HepG2 (cell line): ENCODE data around the gene COX7A2L. TPM values are rescaled to one million over a fixed set of nuclear protein-coding genes. Genes with fewer than 3 reads are reported as not detected.

Source experiments
- AGO2 ChIP-seq: fragments of 200-400 bp; formaldehyde crosslinking; optimal IDR thresholded peaks from 2 replicates; pipeline ENCODE3; 2017; ENCODE audit warnings: mild to moderate bottlenecking, low read depth, low read length, moderate library complexity
- AHR ChIP-seq: IDR thresholded peaks from 2 replicates; pipeline ENCODE4 v1.6.1; 2018; ENCODE audit warnings: missing genetic modification reagents, missing compliant biosample characterization
- CCAR2 ChIP-seq: fragments of 200-400 bp; formaldehyde crosslinking; optimal IDR thresholded peaks from 2 replicates; pipeline ENCODE3; 2018; ENCODE audit warnings: low read depth, mild to moderate bottlenecking, low read length, moderate library complexity
- FOXO1 ChIP-seq: sonication (generic); formaldehyde crosslinking; IDR thresholded peaks from 2 replicates; pipeline ENCODE4 v1.4.0; 2020; ENCODE audit warnings: missing genetic modification reagents
- KAT8 ChIP-seq: IDR thresholded peaks from 2 replicates; pipeline ENCODE4 v1.6.1; 2016; ENCODE audit warnings: missing genetic modification reagents, missing compliant biosample characterization
- KDM6A ChIP-seq: IDR thresholded peaks from 2 replicates; pipeline ENCODE4 v1.6.1; 2016; ENCODE audit warnings: low read depth
- SIN3A ChIP-seq: IDR thresholded peaks from 2 replicates; pipeline ENCODE4 v1.6.1; 2011; ENCODE audit warnings: low read depth, mild to moderate bottlenecking, control low read depth, low read length, borderline replicate concordance
- SOX13 ChIP-seq, 3 experiments: fragments of 450-650 bp in 1 of 3; sonication (generic) in 1 of 3; formaldehyde crosslinking in 1 of 3; IDR thresholded peaks in 2 of 3; conservative IDR thresholded peaks in 1 of 3; 2 replicates each; pipeline versions ENCODE4 v1.5.0 to v1.6.1; 2016 to 2020; ENCODE audit warnings: antibody characterized with exemption in 1 of 3, mild to moderate bottlenecking in 1 of 3, missing compliant biosample characterization in 1 of 3, missing genetic modification reagents in 1 of 3, moderate library complexity in 1 of 3
- TBP ChIP-seq: sonication (generic); formaldehyde crosslinking; IDR thresholded peaks from 2 replicates; pipeline ENCODE4 v1.5.0; 2020; ENCODE audit warnings: missing genetic modification reagents
- ZC3H4 ChIP-seq: sonication (generic); formaldehyde crosslinking; IDR thresholded peaks from 2 replicates; pipeline ENCODE4 v1.4.0; 2020; ENCODE audit warnings: missing genetic modification reagents, borderline replicate concordance
- ZMAT3 ChIP-seq: sonication (generic); formaldehyde crosslinking; conservative IDR thresholded peaks from 2 replicates; pipeline ENCODE4 v1.7.0; 2021; ENCODE audit warnings: missing genetic modification reagents
- ZNF615 ChIP-seq: sonication (generic); formaldehyde crosslinking; IDR thresholded peaks from 2 replicates; pipeline ENCODE4 v1.5.0; 2020; ENCODE audit warnings: mild to moderate bottlenecking, missing genetic modification reagents, borderline replicate concordance
- ZNF747 ChIP-seq: sonication (generic); formaldehyde crosslinking; IDR thresholded peaks from 2 replicates; pipeline ENCODE4 v1.8.1; 2023; ENCODE audit warnings: missing genetic modification reagents, mild to moderate bottlenecking, borderline replicate concordance
- ZSCAN29 ChIP-seq: sonication (generic); formaldehyde crosslinking; conservative IDR thresholded peaks from 2 replicates; pipeline ENCODE4 v1.4.0; 2020; ENCODE audit warnings: mild to moderate bottlenecking, missing genetic modification reagents
- polyA plus RNA-seq, 8 experiments: library from polyadenylated mRNA; depleted of rRNA in 3 of 8; stranded (reverse) in 7 of 8; unstranded in 1 of 8; fragments of >200 nt; fragmentation: Illumina TruSeq in 4 of 8; extraction: Trizol in 4 of 8; gene quantifications; 2 replicates each; pipeline versions ENCODE4 v1.2.1 to v1.2.3, GENCODE V29; 2011 to 2016; ENCODE audit warnings: low read depth in 4 of 8, missing spikeins in 1 of 8, mixed read lengths in 1 of 8; ENCODE audit not compliant: insufficient read depth in 1 of 8
- total RNA-seq, 5 experiments: library from RNA; depleted of rRNA; stranded (reverse); fragments of >200 nt; fragmentation: Illumina TruSeq; extraction: Trizol; gene quantifications; 2 replicates each; pipeline ENCODE4 v1.2.3, GENCODE V29; 2016; ENCODE audit warnings: low read depth in 1 of 5
- TF ChIP-seq, protein P1 (sequence below): sonication (generic); formaldehyde crosslinking; IDR thresholded peaks from 2 replicates; pipeline ENCODE4 v1.5.0; 2020; ENCODE audit warnings: mild to moderate bottlenecking, missing genetic modification reagents
- TF ChIP-seq, protein P2 (sequence below): IDR thresholded peaks from 2 replicates; pipeline ENCODE4 v1.4.0; 2020; ENCODE audit warnings: mild to moderate bottlenecking, missing genetic modification reagents
- TF ChIP-seq, protein P3 (sequence below): sonication (generic); formaldehyde crosslinking; IDR thresholded peaks from 2 replicates; pipeline ENCODE4 v1.4.0; 2020; ENCODE audit warnings: missing genetic modification reagents, low read depth, mild to moderate bottlenecking, borderline replicate concordance
- TF ChIP-seq, protein P4 (sequence below): IDR thresholded peaks from 2 replicates; pipeline ENCODE4 v1.6.1; 2016; ENCODE audit warnings: low read depth, control low read depth

The COX7A2L gene
- total and polyA plus RNA-seq, 2 of the 13 experiments (the other 11 are each of a cell fraction or from before 2014, with no cell fraction given) = 155 to 201 TPM

DNA sequence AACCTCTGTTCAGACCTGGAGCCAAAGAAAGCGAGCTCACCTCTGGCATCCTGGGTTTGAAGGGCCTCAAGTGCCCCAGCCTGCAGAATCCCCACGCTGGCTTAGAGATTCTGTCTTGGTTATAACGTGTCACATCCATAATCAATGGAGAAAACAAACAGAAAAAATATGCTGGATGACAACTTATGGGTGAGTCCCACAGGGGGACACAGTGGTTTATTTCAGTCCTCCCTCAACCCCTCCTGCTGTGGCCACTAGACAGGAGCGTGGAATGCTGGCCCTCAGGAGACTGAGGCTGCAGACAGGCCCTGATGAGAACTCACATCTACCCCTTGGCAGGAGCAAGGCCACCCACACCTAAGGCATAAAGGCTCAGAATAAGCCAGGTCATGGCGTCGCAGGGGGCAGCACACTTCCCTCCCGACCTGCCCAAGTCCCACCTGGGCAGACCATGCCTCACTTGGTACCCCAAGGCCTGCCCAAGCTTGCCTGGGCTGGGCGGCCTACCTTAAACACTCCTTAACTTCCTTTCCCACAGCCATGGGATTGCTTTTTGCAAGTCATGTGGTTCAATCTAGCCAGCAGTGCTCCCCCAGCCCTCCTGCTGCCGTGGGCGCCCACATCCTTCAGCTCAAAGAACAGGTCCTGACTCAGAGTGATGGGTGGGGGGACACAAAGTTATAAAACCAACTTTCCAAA, 19.9 kb downstream of the COX7A2L start (continued):
- TF ChIP-seq, protein P1, sequence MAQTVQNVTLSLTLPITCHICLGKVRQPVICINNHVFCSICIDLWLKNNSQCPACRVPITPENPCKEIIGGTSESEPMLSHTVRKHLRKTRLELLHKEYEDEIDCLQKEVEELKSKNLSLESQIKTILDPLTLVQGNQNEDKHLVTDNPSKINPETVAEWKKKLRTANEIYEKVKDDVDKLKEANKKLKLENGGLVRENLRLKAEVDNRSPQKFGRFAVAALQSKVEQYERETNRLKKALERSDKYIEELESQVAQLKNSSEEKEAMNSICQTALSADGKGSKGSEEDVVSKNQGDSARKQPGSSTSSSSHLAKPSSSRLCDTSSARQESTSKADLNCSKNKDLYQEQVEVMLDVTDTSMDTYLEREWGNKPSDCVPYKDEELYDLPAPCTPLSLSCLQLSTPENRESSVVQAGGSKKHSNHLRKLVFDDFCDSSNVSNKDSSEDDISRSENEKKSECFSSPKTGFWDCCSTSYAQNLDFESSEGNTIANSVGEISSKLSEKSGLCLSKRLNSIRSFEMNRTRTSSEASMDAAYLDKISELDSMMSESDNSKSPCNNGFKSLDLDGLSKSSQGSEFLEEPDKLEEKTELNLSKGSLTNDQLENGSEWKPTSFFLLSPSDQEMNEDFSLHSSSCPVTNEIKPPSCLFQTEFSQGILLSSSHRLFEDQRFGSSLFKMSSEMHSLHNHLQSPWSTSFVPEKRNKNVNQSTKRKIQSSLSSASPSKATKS (CRISPR knock-in tag) = no peak
- TF ChIP-seq SIN3A (0 out of 2 replicates have a peak, but pooled peaks have one; percentile 47), ZSCAN29 (CRISPR knock-in tag) (no peak), AGO2 (peak; percentile 95), KDM6A (CRISPR knock-in tag) (no peak), ZMAT3 (CRISPR knock-in tag) (0 out of 2 replicates have a peak, but pooled peaks have one; percentile 15), FOXO1 (CRISPR knock-in tag) (0 out of 2 replicates have a peak, but pooled peaks have one; percentile 5), ZNF615 (CRISPR knock-in tag) (peak; percentile 52; the same call in 1 of the 2 replicates), ZC3H4 (CRISPR knock-in tag) (peak; percentile 34; the same call in 1 of the 2 replicates), SOX13 (IDR thresholded peaks at IDR 0.05) (no peak), SOX13 (CRISPR knock-in tag; conservative IDR thresholded peaks at IDR 0.05 in 1 of 2, IDR thresholded peaks at IDR 0.05 in 1 of 2) (0 out of 4 replicates have a peak, but pooled peaks of 1 of the 2 experiments have one; percentile 52), AHR (CRISPR knock-in tag) (no peak), KAT8 (CRISPR knock-in tag) (no peak), CCAR2 (peak; percentile 61), ZNF747 (CRISPR knock-in tag) (no peak), TBP (CRISPR knock-in tag) (no peak)
- TF ChIP-seq, protein P2, sequence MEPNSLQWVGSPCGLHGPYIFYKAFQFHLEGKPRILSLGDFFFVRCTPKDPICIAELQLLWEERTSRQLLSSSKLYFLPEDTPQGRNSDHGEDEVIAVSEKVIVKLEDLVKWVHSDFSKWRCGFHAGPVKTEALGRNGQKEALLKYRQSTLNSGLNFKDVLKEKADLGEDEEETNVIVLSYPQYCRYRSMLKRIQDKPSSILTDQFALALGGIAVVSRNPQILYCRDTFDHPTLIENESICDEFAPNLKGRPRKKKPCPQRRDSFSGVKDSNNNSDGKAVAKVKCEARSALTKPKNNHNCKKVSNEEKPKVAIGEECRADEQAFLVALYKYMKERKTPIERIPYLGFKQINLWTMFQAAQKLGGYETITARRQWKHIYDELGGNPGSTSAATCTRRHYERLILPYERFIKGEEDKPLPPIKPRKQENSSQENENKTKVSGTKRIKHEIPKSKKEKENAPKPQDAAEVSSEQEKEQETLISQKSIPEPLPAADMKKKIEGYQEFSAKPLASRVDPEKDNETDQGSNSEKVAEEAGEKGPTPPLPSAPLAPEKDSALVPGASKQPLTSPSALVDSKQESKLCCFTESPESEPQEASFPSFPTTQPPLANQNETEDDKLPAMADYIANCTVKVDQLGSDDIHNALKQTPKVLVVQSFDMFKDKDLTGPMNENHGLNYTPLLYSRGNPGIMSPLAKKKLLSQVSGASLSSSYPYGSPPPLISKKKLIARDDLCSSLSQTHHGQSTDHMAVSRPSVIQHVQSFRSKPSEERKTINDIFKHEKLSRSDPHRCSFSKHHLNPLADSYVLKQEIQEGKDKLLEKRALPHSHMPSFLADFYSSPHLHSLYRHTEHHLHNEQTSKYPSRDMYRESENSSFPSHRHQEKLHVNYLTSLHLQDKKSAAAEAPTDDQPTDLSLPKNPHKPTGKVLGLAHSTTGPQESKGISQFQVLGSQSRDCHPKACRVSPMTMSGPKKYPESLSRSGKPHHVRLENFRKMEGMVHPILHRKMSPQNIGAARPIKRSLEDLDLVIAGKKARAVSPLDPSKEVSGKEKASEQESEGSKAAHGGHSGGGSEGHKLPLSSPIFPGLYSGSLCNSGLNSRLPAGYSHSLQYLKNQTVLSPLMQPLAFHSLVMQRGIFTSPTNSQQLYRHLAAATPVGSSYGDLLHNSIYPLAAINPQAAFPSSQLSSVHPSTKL (CRISPR knock-in tag) = no peak
- TF ChIP-seq, protein P3, sequence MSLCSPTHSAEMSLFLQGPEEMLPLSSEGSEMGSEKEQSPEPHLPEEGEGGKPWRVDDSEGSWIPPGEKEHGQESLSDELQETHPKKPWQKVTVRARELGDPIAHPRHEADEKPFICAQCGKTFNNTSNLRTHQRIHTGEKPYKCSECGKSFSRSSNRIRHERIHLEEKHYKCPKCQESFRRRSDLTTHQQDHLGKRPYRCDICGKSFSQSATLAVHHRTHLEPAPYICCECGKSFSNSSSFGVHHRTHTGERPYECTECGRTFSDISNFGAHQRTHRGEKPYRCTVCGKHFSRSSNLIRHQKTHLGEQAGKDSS (CRISPR knock-in tag) = peak; percentile 50; the same call in 1 of the 2 replicates
- TF ChIP-seq, protein P4, sequence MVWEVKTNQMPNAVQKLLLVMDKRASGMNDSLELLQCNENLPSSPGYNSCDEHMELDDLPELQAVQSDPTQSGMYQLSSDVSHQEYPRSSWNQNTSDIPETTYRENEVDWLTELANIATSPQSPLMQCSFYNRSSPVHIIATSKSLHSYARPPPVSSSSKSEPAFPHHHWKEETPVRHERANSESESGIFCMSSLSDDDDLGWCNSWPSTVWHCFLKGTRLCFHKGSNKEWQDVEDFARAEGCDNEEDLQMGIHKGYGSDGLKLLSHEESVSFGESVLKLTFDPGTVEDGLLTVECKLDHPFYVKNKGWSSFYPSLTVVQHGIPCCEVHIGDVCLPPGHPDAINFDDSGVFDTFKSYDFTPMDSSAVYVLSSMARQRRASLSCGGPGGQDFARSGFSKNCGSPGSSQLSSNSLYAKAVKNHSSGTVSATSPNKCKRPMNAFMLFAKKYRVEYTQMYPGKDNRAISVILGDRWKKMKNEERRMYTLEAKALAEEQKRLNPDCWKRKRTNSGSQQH = no peak
